HG03378 (cell line): Measurements from ENCODE around the gene GSC2.

Experiments
- ATAC-seq: cut with Tn5 transposase; IDR thresholded peaks from one replicate; pipeline ENCODE4 v1.9.1; 2021; ENCODE audit warnings: mild to moderate bottlenecking, moderate library complexity; ENCODE audit not compliant: unreplicated experiment

The GSC2 gene

DNA sequence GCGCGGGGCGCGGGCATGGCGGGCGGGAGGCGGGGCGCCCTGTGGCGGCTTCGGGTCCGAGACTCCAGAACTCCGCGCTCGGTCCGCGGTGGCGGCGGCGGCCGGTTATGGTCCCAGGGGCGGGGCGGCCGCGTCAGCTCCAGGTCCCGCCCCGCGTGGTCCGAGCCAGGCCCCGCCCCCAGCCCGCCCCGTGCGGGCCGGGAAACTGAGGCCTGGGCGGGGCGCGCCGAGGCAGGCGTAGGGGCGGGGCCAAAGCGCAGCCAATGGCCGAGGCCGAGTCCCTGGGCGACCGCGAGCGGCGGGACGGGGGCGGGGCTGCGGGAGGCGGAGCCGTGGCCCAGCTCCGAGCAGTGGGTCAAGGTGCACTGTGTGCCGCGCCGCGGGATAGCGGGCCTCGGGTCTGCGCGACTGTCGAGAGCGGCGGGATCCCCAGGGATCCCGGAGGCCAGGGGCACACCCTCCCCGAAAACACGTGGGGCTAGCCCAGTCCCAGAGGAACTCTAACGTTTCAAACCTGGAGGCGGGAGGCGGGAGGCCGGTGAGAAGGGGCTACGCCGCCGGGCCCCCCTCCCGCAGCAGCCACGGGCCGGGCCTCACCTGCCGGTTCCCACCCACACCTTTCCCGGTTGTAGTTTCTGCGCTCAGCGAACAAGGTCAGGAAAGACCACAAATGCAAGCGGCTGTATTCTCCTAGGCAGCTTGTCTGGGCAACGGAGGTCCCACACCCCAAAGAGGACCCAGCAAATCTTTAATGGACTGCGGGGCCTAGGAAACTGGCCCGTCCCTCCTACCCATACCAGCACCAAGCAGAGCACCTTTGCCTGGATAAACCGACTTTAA lies 28.8 kb upstream of the GSC2 start, which contains the start of gene SLC25A1:
Gene SLC25A1, minus strand, starts transcription at position 80 of the 840 bp plus-strand sequence. Its CDS starts 63 bp downstream, at position 17.
- peak; percentile 32 for ATAC-seq

DNA sequence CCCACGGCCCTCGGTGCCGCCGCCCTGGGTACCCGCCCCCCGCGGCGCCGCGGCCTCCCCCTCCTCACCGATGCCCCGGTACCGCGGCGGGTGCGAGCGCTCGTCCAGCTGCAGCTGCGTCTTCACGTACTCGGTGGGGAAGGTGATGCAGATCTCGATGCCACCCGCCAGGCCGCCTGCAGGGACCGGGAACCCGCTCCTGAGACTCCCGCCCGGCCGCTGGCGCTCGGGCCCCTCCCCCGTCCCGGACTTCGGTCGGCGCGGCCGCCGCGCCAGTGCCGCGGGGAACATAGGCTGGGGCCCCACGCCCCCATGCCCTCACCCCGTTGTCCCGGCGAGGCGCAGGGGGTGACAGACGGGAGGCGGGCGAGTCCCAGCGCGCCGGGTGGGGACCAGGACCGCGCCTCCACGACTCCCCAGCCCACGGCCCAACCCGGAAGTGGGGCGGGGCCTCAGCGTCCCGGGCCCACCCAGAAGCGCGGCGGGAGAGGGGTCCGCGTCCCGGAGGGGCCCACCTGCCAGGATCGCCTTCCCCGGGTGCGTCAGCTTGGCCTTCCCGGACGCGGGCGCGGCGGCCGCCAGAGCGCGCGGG lies 28.1 kb upstream of the GSC2 start:
- peak; percentile 19 for ATAC-seq

DNA sequence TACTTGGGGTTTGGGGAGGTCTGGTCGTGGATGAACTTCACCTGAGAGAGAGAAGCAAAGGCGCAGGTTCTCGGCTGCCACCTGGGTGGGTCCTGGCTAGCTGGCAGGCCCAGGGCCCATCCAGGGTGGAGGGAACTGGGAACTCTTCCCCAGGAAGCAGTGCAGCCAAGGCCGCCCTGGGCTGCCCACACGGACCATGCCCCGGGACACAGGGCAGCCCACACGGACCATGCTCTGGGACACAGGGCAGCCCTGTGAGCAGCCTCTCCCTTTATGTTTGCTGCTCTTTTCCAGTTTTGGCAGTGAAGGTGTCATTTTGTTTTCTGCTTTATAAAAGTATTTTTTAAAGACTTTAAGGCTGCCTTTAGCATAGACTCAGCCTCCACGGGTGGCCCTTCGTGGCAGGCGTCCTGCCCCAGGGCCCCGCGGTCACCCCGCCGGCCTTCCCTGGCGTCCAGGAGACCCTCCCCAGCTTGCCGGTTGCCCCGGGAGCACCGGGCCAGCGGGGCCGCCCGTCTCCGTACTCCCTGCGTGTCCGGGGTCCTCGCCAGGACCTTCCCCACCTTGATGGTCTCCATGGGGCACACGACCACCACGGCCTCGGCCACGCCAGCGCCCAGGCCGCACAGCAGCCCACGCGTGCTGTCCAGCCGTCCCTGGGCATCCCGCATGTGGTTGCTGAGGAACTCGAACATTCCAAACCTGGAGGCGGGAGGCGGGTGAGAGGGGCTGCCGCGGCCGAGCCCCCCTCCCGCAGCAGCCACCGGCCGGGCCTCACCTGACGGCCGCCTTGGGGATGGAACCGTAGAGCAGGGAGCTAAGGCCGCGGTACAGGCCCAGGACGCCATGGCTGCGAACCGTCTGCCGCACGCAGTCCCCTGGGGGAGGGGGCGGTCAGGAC lies 27.3 kb upstream of the GSC2 start:
- no peak for ATAC-seq

DNA sequence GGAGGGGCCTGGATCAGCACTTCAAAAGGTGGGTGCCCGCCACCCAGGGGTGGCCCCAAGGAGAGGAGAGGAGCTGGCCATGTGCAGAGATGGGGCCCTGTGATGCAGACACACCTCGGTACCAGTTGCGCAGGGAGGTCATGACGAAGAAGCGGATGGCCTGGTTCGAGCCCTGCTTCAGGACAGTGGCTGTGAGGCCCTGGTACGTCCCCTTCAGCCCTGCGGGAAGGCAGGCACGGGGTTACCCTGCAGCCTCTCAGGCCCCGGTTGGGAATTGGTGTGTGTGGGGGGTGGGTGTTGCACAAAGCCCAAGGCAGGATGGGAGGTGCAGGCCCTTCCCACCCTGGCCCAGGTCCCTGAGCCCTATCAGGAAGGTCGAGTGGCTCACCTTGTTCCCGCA lies 26.6 kb upstream of the GSC2 start:
- ATAC-seq: no peak

DNA sequence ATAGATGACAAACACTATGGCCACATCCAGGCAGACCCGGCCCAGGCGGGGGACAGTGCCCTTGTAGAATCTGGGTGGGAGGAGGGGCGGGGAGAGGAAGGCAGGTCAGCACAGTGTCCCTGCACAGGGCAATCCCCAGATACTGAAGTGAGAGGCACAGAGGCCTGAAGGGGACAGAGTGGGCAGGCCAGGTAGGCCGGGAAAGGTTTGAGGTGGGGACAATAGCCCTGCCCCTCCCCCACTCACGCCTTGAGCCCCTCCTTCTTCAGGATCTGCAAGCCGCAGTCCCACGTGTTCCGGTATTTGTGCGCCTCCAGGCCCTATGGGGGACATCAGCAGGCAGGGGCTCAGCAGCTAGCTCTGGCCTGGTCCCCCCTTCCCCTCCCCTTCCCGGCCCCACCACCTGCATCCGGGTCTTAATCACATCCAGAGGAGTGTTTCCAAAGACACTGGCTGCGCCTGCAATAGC lies 26.1 kb upstream of the GSC2 start:
- ATAC-seq: no peak

DNA sequence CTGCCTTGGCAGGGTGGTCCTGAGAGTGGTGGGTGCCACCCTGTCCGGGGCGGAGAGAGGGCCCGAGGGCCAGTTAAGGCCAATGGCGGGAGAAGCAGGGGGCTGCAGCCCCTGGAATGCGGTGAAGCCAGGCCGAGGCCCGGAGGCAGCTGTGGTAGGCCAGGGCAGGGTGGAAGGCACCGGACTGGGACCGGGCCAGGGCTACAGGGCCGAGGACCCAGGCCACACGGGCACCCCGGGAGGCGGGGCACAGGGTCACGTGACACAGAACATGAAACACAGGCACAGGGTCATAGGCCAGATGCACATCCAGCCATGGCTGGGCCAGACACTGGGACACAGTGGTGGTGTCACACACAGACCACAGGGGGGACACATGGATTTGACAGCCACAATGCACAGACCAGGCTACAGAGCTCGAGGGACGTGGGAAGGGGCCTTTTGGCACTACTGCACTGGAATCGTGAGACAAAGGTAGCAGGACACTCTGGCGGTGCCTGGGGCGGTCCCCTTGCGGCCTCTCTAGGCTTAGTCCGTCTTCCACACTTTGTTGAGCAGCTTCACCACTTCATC lies 25.6 kb upstream of the GSC2 start:
- ATAC-seq: no peak

DNA sequence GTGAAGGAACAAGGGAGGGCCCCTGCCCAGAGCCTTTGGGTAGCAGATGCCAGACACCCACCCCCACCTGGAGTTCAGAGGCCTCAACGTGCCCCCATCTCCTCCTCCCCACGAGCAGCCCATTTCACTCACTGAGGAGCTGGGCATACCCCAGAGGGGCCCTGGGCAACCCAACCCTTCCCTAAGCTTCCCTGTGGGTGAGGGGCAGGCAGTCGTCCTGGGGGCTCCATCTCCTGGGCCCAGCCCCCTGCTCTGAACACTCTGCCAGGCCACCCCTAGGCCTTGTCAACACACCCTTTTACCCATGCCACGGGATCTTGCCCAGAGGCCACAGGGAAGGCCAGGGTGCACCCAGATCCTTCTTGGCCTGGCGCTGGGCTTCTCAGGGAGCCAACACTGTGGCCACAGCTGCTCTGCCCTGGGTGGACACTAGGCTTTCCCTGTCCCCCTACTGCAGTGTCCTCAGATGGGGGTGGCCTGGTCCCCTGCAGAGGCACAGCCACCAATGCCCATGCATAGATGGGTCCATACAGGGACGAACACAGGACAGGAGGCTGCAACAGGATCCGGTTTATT lies 25.0 kb upstream of the GSC2 start:
- no peak for ATAC-seq

DNA sequence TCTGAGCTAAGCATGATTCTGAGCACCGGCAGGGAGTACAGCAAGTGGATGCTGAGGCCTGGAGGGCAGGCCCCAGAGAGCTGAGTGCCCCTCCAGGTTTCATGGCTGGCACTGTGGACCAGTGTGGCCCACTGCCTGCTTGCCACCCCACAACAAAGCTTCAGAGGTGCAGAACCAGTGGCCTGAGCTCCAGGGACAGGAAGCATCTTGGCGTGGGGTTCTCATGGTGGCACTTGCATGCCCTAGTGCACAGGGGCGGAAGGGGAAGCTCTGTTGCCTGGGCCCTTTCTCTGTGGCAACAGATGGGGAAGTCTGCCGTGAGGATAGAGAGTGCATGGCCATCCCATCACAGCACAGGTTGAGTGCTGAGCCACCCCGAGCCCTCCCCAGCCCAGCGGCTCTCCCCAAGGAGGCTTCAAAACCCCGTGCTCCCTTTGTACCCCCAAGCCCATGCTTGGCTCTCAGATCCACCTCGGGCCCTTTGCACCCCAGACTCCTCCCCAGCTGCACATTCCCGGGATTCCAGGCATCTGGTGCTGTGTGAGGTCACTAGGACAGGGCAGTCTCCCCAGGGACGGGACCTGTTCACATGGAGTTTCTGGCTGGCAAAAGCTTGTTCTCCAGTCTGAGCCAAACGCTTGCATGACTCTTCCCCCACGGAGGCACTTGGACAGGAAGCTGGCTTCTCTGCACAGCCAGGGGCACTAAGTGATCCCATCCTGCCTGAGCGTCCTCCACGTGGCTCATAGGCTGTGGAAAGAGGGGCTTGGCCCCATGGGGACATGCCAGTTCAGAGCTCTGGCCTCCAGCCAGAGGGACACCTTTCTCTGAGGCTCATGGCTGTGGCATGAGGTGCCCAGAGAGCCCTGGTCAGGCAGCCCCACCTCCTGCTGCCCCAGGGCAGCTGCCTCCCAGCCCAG lies 24.3 kb upstream of the GSC2 start:
- no peak for ATAC-seq

DNA sequence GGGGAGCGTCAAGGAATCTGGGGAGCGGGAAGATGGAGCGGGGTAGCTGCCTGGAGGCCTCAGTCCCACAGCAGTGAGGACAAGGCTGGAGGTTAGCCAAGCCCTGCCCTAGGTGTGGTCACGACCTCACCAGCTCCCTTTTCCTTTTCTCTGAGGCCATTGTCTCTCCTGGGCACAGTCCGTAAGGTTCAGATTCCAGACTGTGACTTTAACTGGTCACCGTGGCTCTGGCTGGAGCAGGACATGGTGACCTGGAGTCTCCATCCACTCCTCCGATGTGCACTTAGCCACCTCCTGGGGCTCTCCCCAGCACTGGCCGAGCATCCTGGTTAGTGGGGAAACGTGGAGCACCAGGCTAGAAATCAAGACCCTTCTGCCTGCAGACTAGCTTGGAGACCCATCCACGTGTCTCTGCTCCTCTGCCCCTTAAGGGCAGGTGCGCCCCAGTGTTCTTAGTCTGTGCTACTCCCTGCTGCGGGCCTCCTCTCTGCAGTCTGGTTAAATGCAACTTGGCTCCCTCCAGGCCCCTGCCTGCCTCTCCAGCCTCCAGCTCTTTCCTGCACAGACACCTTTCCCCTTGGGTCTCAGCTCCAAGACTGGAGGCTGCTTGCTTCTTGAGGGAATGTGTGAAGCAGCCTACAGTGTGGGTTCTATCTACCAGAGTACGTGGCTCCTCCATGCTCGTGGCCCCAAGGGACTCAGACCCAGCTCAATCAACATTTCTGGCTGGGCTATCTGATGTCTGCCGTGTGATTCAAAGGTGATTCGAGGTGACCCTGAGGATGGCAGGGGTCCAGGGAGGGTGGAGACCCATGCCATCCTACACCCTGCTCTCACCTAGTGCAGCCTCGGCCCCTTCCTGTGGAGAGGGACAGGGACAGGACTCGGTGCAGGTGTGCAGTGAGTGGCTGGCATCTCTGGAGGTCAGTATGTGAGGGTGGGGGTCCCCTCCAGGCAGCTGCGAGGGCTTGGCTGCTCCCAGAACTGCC lies 23.2 kb upstream of the GSC2 start:
- no peak for ATAC-seq

DNA sequence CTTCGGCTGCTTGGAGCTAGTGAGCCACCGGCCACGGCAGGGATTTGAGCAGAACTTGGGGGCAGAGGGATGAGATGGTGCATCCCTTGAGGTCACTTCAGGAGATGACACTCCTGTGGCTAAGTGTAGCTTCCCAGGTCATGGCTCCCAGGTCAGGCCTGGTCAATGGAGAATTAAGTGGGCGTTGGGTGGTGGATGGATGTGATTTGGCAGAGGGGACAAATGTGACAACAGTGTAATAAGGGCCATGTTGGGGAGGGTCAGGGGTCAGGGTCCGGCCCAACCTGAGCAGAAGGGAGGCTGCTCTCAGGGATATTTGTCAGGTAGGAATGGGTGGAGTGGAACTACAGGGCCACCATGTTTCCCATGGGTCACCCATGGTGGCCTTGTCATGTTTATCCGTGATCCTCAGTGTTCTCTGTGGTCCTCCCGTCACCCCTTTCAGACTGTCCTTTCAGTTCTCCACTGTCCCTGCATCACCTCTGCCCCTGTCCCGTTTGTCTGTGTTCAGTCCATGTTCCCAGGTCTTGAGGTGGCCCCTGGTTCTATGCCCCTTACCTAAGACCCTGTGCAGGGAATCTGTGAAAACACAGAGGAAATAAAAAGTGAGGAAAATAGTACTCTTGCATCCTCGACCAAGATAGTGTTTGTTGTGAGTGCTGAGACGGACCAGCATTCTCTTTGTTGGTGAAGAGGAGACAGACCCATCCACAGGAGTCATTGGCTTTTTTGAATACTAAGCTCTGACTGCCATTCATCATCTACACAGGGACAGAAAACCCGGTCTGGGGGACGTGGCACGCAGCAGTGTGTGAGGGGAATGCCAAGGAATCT lies 22.3 kb upstream of the GSC2 start:
- ATAC-seq: no peak

DNA sequence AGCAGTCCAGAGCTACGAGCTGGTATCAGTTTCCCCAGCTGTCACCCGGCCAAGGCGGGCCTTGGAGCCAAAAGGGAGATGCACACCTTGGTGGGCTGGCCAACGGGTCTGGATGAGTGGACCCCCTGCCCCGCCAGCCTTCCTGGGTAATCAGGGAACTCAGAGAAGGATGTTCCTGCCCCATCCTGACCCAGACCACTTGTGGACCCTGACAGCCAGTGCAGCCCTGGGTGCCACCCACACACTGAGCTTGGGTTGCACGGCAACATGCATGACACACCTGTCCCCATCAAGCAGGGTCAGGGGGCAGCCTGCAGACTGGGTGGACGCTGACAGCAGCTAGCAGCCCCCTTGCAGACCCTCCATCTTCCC lies 19.8 kb upstream of the GSC2 start:
- ATAC-seq: no peak

DNA sequence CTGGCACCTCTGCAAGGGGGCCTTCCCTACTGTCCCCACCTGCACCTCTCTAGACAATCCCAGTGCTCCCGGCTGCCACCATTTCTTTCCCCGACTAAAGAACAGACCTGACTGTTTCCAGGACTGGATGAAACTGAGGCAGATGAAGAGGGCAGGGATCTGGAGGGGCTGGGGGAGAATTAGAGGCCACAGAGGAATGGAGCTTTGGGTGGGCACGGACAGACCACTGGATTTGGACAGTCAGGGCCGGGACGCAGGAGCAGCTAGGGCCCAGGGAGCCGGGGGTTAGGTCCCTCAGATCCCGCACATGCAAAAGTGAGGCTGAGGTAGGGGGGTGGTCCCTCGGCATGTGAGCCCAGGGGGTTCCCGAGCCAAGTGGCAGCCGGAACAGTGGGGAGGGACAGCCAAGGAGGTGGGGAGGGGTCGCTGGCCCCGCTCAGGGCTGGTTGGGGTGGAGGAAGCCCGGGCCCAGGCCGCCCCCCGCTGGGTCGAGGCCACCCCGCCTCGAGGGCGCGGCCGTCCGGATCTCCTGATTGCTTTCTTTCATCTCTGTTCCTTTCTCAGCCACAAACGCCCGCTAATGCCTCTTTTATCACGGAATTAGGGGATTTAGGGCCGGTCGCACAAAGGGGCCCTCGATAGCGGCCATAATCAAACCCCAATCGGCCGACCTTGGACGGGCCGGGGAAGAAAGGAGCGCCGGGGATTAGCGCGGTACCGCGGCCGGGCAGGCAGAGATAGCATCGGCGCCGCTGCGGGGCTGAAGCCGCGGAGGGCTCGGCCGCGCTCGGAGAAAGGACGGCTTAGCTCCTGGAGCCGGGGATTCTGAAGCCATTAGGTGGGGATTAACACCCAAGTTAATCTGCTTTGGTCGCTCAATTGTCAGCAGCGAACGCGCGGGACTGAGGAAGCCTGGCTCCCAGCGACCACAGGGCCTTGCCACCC lies 19.2 kb upstream of the GSC2 start:
- no peak for ATAC-seq

DNA sequence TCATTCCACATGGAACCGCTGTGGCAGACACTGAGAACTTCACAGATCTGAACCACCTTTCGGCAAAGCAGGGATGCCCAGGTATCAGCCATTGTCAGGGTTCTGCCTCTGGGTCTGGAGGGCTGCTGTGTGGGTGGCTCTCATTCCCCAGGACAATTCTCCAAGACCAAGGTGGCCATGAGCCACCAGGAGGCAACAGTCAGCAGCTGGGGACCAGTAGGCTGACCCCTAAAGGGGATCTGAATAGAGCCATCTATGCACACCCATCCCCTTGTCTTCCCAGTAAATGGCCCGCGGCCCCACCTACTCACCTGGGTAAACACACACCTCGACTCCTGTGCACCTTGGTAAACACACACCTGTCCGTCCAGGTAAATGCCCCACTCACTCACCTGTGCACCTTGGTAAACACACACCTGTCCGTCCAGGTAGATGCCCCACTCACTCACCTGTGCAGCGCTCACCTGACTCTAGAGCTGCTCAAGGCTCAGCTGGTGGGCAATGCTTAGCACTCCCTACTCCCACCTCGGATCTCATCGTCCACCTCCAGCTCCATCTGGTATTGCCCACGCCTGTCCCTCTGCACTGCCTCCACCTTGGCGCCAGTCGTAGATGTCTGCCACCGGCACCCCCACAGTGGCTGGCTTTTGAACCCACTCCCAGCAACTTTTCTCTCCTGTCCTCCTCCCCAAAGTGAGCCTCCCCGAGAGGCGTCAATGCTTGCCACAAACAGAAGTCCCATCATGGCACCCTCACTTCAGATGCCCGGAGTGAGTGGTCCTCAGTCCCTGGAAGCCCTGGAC lies 18.2 kb upstream of the GSC2 start:
- ATAC-seq: no peak

DNA sequence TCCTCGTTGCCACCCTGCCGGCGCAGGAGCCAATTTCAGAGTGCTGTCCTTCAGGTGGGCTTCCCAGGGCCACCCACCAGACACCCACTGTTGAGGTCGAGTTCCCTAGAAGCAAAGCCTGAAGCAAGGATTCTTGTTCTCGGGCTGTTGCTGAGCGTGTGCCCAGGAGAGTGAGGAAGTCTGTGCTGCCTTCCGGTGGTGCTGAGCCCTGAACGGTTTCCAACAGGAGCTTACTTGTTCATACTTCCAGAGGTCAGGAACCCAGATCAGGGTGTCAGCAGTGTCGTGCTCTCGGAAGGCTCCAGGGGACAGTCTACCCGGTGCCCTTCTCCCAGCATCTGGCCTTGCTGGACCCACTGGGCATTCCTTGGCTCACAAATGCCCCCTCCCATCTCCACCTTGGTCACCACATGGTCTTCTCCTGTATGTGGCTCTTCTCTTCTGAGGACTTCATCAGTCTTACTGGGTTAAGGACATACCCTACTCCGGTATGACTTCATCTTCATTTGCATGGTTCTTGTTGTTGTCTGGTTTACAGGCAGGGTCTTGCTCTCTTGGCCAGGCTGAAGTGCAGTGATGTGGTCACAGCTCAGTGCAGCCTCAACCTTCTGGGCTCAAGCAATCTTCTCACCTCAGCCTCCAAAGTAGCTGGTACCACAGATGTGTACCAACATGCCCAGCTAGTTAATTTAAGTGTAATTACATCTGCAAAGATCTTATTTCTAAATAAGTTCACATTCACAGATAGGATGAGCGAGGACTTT lies 17.2 kb upstream of the GSC2 start:
- ATAC-seq: no peak

DNA sequence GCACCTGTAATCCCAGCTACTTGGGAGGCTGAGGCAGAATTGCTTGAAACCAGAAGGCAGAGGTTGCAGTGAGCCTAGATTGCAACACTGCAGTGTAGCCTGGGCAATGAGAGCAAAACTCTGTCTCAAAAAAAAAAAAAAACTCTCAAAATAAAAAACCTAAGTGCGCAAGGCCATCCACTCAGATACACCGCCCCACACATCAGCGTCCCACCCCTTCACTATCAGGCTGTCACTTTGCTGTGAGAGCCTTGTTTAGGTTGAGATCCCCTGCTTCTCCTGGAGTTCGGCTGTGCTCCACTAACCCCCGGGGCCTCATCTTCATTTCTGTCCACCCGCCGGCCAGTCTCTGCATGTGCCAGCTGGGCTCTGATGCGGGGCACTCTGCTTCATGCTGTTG lies 16.3 kb upstream of the GSC2 start:
- ATAC-seq: no peak
